ENCODE results near the gene RNASE12.
"Not testable (repeated sequence)": the region's sequence is repeated elsewhere in the genome, so short reads cannot be mapped to it uniquely, and the experiment has no call there.

The RNASE12 gene

GRCh38 chr14:20620798-20621478 lies 29.8 kb upstream of the RNASE12 start:
- Histone ChIP-seq H3K4me2 (ENCODE audit: low read depth, low read length) (no peak overlapping the region), H3K4me1 (ENCODE audit: low read length) (no peaks in the 10 kb centered on the region), H3K9ac (ENCODE audit: low read length) (no peak overlapping the region), H3K27me3 (replicated peaks; ENCODE audit: insufficient read depth, low read length) (no peaks in the 10 kb centered on the region; the same call in 1 of the 2 replicates), H3K9me2 (replicated peaks; ENCODE audit: insufficient read depth, low read length) (no peaks in the 10 kb centered on the region), H3F3A (ENCODE audit: insufficient read depth, low read length) (no peaks in the 10 kb centered on the region), H3K27ac (ENCODE audit: low read length) (no peak overlapping the region), H3K36me3 (replicated peaks; ENCODE audit: insufficient read depth, low read length) (no peaks in the 10 kb centered on the region), H3K4me3 (ENCODE audit: low read length) (no peak overlapping the region), H2AFZ (ENCODE audit: low read length) (no peak overlapping the region), H4K20me1 (ENCODE audit: insufficient read depth, low read length) (no peaks in the 10 kb centered on the region), H3K9me3 (replicated peaks; ENCODE audit: insufficient read depth, low read length) (no peaks in the 10 kb centered on the region), H3K79me2 (ENCODE audit: low read length) (no peaks in the 10 kb centered on the region)
- TF ChIP-seq EZH2phosphoT487 (IDR thresholded peaks at IDR 0.05; ENCODE audit: low read length) (no peak), EZH2 (optimal IDR thresholded peaks at IDR 0.05; ENCODE audit: low read depth, low read length) (no peak)
- TF ChIP-seq, protein P1, sequence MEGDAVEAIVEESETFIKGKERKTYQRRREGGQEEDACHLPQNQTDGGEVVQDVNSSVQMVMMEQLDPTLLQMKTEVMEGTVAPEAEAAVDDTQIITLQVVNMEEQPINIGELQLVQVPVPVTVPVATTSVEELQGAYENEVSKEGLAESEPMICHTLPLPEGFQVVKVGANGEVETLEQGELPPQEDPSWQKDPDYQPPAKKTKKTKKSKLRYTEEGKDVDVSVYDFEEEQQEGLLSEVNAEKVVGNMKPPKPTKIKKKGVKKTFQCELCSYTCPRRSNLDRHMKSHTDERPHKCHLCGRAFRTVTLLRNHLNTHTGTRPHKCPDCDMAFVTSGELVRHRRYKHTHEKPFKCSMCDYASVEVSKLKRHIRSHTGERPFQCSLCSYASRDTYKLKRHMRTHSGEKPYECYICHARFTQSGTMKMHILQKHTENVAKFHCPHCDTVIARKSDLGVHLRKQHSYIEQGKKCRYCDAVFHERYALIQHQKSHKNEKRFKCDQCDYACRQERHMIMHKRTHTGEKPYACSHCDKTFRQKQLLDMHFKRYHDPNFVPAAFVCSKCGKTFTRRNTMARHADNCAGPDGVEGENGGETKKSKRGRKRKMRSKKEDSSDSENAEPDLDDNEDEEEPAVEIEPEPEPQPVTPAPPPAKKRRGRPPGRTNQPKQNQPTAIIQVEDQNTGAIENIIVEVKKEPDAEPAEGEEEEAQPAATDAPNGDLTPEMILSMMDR (IDR thresholded peaks at IDR 0.05; ENCODE audit: low read length) = no peak
- no peak for DNase-seq

DNA sequence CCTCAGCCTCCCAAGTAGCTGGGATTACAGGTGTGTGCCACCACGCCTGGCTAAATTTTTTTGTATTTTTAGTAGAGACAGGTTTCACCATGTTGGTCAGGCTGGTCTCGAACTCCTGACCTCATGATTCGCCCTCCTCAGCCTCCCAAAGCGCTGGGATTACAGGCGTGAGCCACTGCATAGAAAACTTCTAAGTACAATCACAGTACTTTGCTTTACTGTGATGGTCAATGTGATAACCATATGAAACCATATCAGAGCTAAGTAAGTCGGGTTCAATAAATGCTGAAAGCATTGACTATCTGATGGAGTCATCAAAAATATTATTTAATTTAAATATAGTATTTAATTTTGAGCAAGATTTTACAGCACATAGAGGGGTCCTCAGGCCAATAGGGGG lies 28.5 kb upstream of the RNASE12 start:
- not testable (repeated sequence) for H3K27ac ChIP-seq (ENCODE audit: low read length); H3K36me3 ChIP-seq (replicated peaks; ENCODE audit: insufficient read depth, low read length)

GRCh38 chr14:20618271-20618749 lies 27.1 kb upstream of the RNASE12 start:
- Histone ChIP-seq H3K4me3 (ENCODE audit: low read length) (no peak overlapping the region), H3K36me3 (replicated peaks; ENCODE audit: insufficient read depth, low read length) (no peaks in the 10 kb centered on the region), H2AFZ (ENCODE audit: low read length) (no peak overlapping the region), H3K79me2 (ENCODE audit: low read length) (no peaks in the 10 kb centered on the region), H3K27ac (ENCODE audit: low read length) (peak overlapping the region; percentile 6; the same call in 1 of the 2 replicates), H4K20me1 (ENCODE audit: insufficient read depth, low read length) (no peaks in the 10 kb centered on the region), H3K27me3 (replicated peaks; ENCODE audit: insufficient read depth, low read length) (no peaks in the 10 kb centered on the region), H3K9ac (ENCODE audit: low read length) (no peak overlapping the region), H3F3A (ENCODE audit: insufficient read depth, low read length) (0 out of 2 replicates have a peak, but pooled peaks cover 6% of the 10 kb centered on the region), H3K9me3 (replicated peaks; ENCODE audit: insufficient read depth, low read length) (no peaks in the 10 kb centered on the region), H3K4me1 (ENCODE audit: low read length) (no peaks in the 10 kb centered on the region; the same call in 1 of the 2 replicates), H3K9me2 (replicated peaks; ENCODE audit: insufficient read depth, low read length) (no peaks in the 10 kb centered on the region), H3K4me2 (ENCODE audit: low read depth, low read length) (peak overlapping the region; percentile 5; the same call in 1 of the 2 replicates)
- no peak for DNase-seq
- TF ChIP-seq, protein P1 (IDR thresholded peaks at IDR 0.05; ENCODE audit: low read length) = no peak
- TF ChIP-seq EZH2 (optimal IDR thresholded peaks at IDR 0.05; ENCODE audit: low read depth, low read length) (no peak), EZH2phosphoT487 (IDR thresholded peaks at IDR 0.05; ENCODE audit: low read length) (no peak)

More for the DNA sequence above, 28.5 kb upstream of the RNASE12 start:
- not testable (repeated sequence) for H3K79me2 ChIP-seq (ENCODE audit: low read length); DNase-seq; H4K20me1 ChIP-seq (ENCODE audit: insufficient read depth, low read length); H3K9me3 ChIP-seq (replicated peaks; ENCODE audit: insufficient read depth, low read length); H3K9ac ChIP-seq (ENCODE audit: low read length); H3K4me1 ChIP-seq (ENCODE audit: low read length); H3K9me2 ChIP-seq (replicated peaks; ENCODE audit: insufficient read depth, low read length); H3K4me3 ChIP-seq (ENCODE audit: low read length); H2AFZ ChIP-seq (ENCODE audit: low read length); H3K4me2 ChIP-seq (ENCODE audit: low read depth, low read length); H3K27me3 ChIP-seq (replicated peaks; ENCODE audit: insufficient read depth, low read length); H3F3A ChIP-seq (ENCODE audit: insufficient read depth, low read length)
